ENCODE measurements around the gene ERBB4. TPM values are rescaled to one million over a fixed set of nuclear protein-coding genes. Genes with fewer than 3 reads are reported as not detected.

ERBB4 gene
- total RNA-seq, 1 experiment from 2014 or later: 0.15 TPM

DNA sequence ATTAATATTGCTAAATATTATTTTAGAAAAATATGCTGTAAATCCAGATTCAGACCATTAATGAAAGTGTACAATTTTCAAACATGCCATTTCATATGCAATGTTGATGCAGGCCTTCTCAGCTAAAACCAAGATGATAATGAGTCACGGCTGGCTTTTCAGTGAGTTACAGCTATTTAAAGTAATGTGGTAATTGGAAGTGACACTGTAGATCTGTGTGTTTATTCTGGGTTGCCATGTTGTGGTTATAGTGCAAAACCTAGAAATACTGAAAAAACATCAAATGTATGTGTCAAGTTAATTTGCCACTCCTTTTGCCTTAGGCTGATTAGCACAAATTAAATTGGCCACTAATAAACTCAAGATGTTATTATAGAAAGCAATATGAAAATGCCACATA is 506.6 kb downstream of the ERBB4 start:
- H3K27ac ChIP-seq (ENCODE audit: low read length): no peak overlapping the region
- ChIA-PET CTCF (no interaction called here), POLR2A (no interaction called here)
- no peaks in the 10 kb centered on the region for H3K4me1 ChIP-seq (ENCODE audit: control insufficient read depth, insufficient read depth, low read length)
- no peaks in the 10 kb centered on the region for H3K27me3 ChIP-seq (ENCODE audit: control insufficient read depth, insufficient read depth, low read length)
- BruUV-seq (replicated peaks): no TSS peak
- no peaks in the 10 kb centered on the region for H3K9me3 ChIP-seq (ENCODE audit: control insufficient read depth, insufficient read depth, low read depth, low read length)
- no peak for TF ChIP-seq TCF7L2 (IDR thresholded peaks at IDR 0.05; ENCODE audit: low read depth, low read length)
- TF ChIP-seq POLR2AphosphoS5 (IDR thresholded peaks at IDR 0.05; ENCODE audit: low read depth, low read length): no peak
- TF ChIP-seq SIN3A (IDR thresholded peaks at IDR 0.05; ENCODE audit: borderline replicate concordance, insufficient read depth, low read depth, low read length): no peak
- no peak for TF ChIP-seq REST (IDR thresholded peaks at IDR 0.05; ENCODE audit: insufficient read depth in 1 of 2, low read depth in 2 of 2, low read length in 1 of 2)
- TF ChIP-seq, protein P1, sequence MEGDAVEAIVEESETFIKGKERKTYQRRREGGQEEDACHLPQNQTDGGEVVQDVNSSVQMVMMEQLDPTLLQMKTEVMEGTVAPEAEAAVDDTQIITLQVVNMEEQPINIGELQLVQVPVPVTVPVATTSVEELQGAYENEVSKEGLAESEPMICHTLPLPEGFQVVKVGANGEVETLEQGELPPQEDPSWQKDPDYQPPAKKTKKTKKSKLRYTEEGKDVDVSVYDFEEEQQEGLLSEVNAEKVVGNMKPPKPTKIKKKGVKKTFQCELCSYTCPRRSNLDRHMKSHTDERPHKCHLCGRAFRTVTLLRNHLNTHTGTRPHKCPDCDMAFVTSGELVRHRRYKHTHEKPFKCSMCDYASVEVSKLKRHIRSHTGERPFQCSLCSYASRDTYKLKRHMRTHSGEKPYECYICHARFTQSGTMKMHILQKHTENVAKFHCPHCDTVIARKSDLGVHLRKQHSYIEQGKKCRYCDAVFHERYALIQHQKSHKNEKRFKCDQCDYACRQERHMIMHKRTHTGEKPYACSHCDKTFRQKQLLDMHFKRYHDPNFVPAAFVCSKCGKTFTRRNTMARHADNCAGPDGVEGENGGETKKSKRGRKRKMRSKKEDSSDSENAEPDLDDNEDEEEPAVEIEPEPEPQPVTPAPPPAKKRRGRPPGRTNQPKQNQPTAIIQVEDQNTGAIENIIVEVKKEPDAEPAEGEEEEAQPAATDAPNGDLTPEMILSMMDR (IDR thresholded peaks at IDR 0.05): no peak
- no peaks in the 10 kb centered on the region for H3K36me3 ChIP-seq (ENCODE audit: control insufficient read depth, insufficient read depth, low read length)
- intact Hi-C loops (cut with micrococcal nuclease; ENCODE audit: unreplicated experiment): no loop called here
- ATAC-seq (no peak), DNase-seq (ENCODE audit: low read depth, low spot score) (no peak)
- in situ Hi-C loops (cut with HindIII; ENCODE audit: low pct_unique_long_range_greater_than_20kb, low sequenced_read_pairs): no loop called here
- H3K4me3 ChIP-seq (ENCODE audit: low read depth in 2 of 2, low read length in 2 of 2): no peak overlapping the region

GRCh38 chr2:212030709-212031108 is 507.9 kb downstream of the ERBB4 start:
- Histone ChIP-seq H3K9me3 (ENCODE audit: control insufficient read depth, insufficient read depth, low read depth, low read length) (no peaks in the 10 kb centered on the region), H3K4me1 (ENCODE audit: control insufficient read depth, insufficient read depth, low read length) (no peaks in the 10 kb centered on the region), H3K27me3 (ENCODE audit: control insufficient read depth, insufficient read depth, low read length) (no peaks in the 10 kb centered on the region), H3K36me3 (ENCODE audit: control insufficient read depth, insufficient read depth, low read length) (no peaks in the 10 kb centered on the region), H3K4me3 (ENCODE audit: low read depth in 2 of 2, low read length in 2 of 2) (no peak overlapping the region), H3K27ac (ENCODE audit: low read length) (no peak overlapping the region)
- in situ Hi-C loops (cut with HindIII; ENCODE audit: low pct_unique_long_range_greater_than_20kb, low sequenced_read_pairs) (no loop called here), intact Hi-C loops (cut with micrococcal nuclease; ENCODE audit: unreplicated experiment) (no loop called here)
- DNase-seq (ENCODE audit: low read depth, low spot score) (no peak), ATAC-seq (no peak)
- POLR2A ChIA-PET: no interaction called here
- TF ChIP-seq POLR2AphosphoS5 (IDR thresholded peaks at IDR 0.05; ENCODE audit: low read depth, low read length): no peak
- TF ChIP-seq SIN3A (IDR thresholded peaks at IDR 0.05; ENCODE audit: borderline replicate concordance, insufficient read depth, low read depth, low read length): no peak
- TF ChIP-seq, protein P1 (IDR thresholded peaks at IDR 0.05): no peak
- TF ChIP-seq TCF7L2 (IDR thresholded peaks at IDR 0.05; ENCODE audit: low read depth, low read length): no peak
- TF ChIP-seq REST (IDR thresholded peaks at IDR 0.05; ENCODE audit: insufficient read depth in 1 of 2, low read depth in 2 of 2, low read length in 1 of 2): no peak
- BruUV-seq (replicated peaks): no TSS peak
- CTCF ChIA-PET: no interaction called here
